Activated naive CD4-positive, alpha-beta T cell (primary cell): Measurements from ENCODE around the gene ARNT2.
"Not testable (repeated sequence)": the region's sequence is repeated elsewhere in the genome, so short reads cannot be mapped to it uniquely, and the experiment has no call there.

ENCODE experiments used
- DNase-seq, 4 experiments: peaks; one replicate each; lab custom pipeline; 2025; lab: John Stamatoyannopoulos, UW

Gene ARNT2

GRCh38 chr15:80619680-80620079 is 215.5 kb downstream of the ARNT2 start:
- DNase-seq = no peak

- DNase-seq = no peak
These were observed 216.0 kb downstream of the ARNT2 start for GRCh38 chr15:80620141-80620540.

GRCh38 chr15:80620931-80621330 is 216.7 kb downstream of the ARNT2 start:
- no peak for DNase-seq

- DNase-seq = no peak
These were observed 222.5 kb downstream of the ARNT2 start for GRCh38 chr15:80626643-80627120.

DNA sequence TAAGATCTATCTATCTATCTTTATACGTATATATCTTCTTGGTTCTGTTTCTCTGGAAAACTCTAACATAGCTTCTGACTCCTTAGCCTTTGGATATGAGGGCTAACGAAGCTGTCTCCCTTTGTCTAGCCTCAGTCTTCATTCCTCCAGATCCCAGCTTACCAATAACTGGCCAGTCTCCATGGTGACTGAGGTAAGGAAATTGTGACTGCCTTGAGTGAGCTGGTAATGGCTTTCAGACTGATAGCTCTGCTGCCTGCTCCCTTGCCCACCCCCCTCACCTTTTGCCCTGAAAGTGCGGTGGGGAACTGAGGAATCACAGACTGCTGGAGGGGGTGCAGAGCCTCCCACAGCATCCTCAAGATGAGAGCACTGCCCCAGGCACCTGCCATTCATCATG is 225.2 kb downstream of the ARNT2 start:
- DNase-seq = no peak

DNA sequence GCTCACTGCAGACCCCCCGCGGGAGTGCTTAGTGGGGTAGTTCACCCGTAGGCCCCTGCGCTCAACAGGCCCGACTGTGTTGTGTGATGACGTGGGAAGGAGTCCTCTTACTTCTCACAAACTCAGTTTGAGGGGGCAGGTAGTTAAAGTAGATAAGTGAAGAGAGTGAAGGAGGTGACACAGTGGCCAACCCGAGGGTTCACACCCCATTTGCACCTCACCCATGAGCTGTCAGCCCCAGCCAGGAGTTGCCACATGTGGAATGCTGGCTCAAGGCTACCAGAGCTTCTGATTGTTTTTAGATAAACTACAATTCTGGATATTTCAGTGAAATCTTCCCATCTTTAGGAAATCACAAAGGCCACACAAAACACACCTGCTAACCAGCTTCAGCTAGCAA is 226.8 kb downstream of the ARNT2 start:
- no peak for DNase-seq

DNA sequence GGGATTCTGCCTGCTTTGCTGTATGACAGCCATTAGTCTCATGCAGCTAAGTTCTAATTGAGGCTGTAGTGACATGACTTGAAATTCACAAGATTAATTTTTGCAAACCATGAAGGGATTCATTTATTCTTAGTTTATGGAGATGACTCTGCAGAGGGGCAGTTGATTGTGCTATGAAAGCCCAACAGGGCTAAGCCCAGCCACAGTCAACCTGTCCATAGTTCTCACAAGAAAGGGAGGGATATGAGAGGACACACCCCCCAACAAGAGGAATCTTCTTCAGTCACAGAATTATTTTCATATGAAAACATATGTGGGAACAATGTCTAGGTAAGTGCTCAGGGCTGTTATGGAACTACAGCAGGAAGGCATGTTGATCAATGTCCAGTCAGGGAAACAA is 229.0 kb downstream of the ARNT2 start:
- no peak for DNase-seq

DNA sequence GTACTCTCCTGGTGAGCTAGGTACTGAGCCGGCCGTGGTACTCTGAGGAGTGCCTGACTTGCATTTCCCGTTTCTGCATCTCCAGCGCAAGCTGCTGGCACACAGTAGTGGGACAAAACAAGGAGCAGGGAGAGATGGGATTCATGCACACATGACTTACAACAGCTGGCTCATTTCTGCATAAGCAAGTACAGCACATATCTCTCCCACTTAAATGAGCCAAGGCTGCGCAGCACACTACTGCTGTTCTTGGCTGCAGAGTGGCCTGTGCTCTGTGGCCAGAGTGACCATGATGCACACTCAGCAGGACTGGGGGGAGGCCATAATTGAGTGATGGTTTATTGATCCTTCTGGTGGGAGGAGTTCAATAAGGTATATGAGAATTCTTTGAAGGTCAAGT is 231.8 kb downstream of the ARNT2 start:
- no peak for DNase-seq

DNA sequence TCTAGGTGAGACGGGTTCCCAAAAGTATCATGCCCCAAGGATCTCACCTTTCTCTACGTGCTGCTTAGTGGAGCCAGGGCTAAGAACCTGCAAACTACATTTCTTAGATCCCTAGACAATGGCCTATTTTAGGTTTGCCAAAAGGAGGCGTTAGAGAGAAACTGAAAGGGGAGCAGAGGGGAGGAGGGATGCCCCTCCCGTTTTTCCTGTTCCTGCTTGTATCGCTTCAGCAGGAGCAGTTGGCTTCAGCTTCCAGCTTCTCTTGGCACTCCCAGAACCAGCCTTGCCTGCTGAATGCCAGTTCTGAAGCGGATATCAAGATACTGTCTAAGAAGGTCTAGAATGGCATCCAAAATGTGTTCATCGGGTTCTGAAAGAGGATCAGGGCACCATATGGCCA is 232.5 kb downstream of the ARNT2 start:
- no peak for DNase-seq

GRCh38 chr15:80637747-80638146 is 233.6 kb downstream of the ARNT2 start:
- DNase-seq = no peak

DNA sequence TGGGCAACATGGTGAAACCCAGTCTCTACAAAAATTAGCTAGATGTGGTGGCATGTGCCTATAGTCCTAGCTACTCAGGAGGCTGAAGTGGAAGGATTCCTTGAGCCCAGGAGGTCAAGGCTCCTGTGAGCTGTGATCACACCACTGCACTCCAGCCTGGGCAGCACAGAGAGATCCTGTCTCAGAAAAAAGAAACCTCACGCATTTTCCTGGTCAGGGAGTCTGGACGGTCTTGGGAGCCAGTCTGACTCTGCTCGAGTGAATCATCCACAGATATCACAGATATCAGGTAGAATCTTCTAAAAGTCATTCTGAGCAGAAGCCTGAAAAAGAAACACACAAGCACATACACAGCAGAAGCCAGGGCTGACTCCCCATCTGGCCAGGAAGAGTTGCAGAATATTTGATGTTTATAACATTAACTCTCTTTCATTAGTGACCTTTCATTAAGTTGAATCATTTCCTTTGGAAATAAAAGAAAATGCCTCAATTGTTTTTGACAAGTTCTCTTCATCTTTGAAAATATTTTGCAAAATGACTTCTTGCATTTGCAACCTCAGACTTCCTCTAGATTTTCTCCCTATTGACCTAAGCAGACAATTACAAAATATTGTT is 234.5 kb downstream of the ARNT2 start:
- DNase-seq = no peak

DNA sequence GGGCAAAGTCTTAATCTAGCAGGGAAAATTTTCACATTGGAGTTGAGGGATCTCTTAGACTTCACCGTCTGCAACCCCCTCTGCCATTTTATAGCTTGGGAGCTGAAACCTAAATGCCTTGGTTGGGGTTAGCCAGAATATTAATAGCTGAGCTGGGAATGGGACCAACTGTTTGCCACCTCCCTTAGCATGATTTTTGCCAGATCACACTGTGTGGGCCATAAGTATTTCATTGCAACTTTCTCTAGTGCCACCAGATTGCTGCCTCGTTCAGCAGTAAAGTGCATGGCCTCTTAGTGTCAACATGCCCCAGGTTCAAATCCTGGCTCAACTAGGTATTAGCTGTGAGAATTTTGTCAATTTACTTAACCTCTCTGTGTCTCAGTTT is 235.0 kb downstream of the ARNT2 start:
- no peak for DNase-seq

- no peak for DNase-seq
These were observed 236.4 kb downstream of the ARNT2 start for GRCh38 chr15:80640531-80641121.

- DNase-seq = no peak
These were observed 237.2 kb downstream of the ARNT2 start for GRCh38 chr15:80641384-80641783.

GRCh38 chr15:80643431-80643951 is 239.3 kb downstream of the ARNT2 start:
- DNase-seq = no peak

DNA sequence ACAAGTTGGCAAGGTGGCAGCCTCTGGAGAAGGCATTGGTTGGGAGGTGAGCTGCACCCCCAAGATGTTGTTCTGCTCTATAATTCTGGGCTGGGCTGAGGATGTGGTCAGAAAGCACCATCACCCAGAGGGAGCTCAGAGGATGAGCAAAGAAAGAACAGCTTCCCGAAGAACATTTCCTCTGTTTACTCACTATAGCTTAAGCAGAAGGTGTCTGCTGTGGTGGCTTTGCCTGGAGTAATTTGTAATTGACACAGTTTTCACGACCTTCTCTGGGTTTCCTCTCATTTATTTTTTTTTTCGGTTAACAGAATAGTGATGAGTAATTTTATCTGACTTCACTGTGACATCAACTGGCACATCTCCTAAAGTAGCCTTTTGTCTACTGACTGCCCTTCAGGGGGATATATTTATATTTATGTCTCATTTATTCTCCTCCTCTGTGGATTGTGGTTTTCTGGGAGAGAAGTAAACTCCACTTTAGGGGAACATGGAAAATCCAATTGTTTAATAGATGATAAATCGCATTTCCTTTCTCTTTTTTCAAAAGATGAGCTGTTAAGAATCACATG is 241.4 kb downstream of the ARNT2 start:
- no peak for DNase-seq

DNA sequence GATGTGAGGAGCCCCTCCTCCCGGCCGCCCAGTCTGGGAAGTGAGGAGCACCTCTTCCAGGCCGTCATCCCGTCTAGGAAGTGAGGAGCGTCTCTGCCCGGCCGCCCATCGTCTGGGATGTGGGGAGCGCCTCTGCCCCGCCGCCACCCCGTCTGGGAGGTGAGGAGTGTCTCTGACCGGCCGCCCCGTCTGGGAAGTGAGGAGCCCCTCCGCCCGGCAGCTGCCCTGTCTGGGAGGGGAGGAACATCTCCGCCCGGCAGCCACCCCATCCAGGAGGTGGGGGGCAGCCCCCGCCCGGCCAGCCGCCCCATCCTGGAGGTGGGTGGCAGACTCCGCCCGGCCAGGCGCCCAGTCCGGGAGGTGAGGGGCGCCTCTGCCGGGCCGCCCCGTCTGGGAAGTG is 243.2 kb downstream of the ARNT2 start:
- not testable (repeated sequence) for DNase-seq
